Measurements from ENCODE around the gene SERPINF2. TPM values are rescaled to one million over a fixed set of nuclear protein-coding genes. Genes with fewer than 3 reads are reported as not detected.
A peak's percentile ranks its signal among the peaks of the same experiment; 100 is the strongest.

SERPINF2 gene
- total RNA-seq, 1 donor from 2014 or later: 20.6 TPM

GRCh38 chr17:1776857-1777256 is 34.2 kb downstream of the SERPINF2 start:
- peaks cover 8 to 24% of the 10 kb centered on the region in 2 donors for H3K36me3 ChIP-seq
- no peak overlapping the region for H3K4me3 ChIP-seq
- no peaks in the 10 kb centered on the region for H3K27me3 ChIP-seq
- H3K4me1 ChIP-seq: peaks cover 0 to 18% of the 10 kb centered on the region in 2 donors
- no peak overlapping the region for H3K27ac ChIP-seq
- no peak for DNase-seq (ENCODE audit: low spot score in 2 of 2)
- H3K9me3 ChIP-seq: no peaks in the 10 kb centered on the region
- no peak for TF ChIP-seq CTCF (IDR thresholded peaks at IDR 0.05)
- intact Hi-C loops (cut with DNase I): no loop called here

GRCh38 chr17:1779571-1780131 is 37.0 kb downstream of the SERPINF2 start:
- intact Hi-C loops (cut with DNase I): loop anchor here (10.0 kb wide), 1 partner anchor 205 kb away; no protein-coding TSS in a partner anchor
- H3K4me3 ChIP-seq: peak overlapping the region in 1 of 2 donors; percentile 16
- no peak for TF ChIP-seq CTCF (IDR thresholded peaks at IDR 0.05)
- H3K27me3 ChIP-seq: no peaks in the 10 kb centered on the region
- no peaks in the 10 kb centered on the region for H3K9me3 ChIP-seq
- H3K36me3 ChIP-seq: peaks cover 8 to 24% of the 10 kb centered on the region in 2 donors
- peak overlapping the region; percentile 87 to 94 for H3K27ac ChIP-seq
- peak in 1 of 2 donors; percentile 86 for DNase-seq (ENCODE audit: low spot score in 2 of 2)
- H3K4me1 ChIP-seq: peaks cover 0 to 31% of the 10 kb centered on the region in 2 donors

GRCh38 chr17:1782171-1782567 is 39.5 kb downstream of the SERPINF2 start:
- Histone ChIP-seq H3K36me3 (peaks cover 0 to 6% of the 10 kb centered on the region in 2 donors), H3K27ac (peak overlapping the region; percentile 87 to 94), H3K27me3 (no peaks in the 10 kb centered on the region), H3K4me1 (peaks cover 1 to 44% of the 10 kb centered on the region in 2 donors), H3K4me3 (peak overlapping the region in 1 of 2 donors; percentile 13), H3K9me3 (no peaks in the 10 kb centered on the region)
- no peak for DNase-seq (ENCODE audit: low spot score in 2 of 2)
- no peak for TF ChIP-seq CTCF (IDR thresholded peaks at IDR 0.05)
- intact Hi-C loops (cut with DNase I): loop anchor here (1.0 to 10.0 kb wide), 2 partner anchors 65 to 207 kb away; no protein-coding TSS in a partner anchor

- H3K27me3 ChIP-seq: no peaks in the 10 kb centered on the region
- no peaks in the 10 kb centered on the region for H3K36me3 ChIP-seq
- H3K27ac ChIP-seq: peak overlapping the region; percentile 87 to 94
- peak overlapping the region in 1 of 2 donors; percentile 20 for H3K4me3 ChIP-seq
- H3K9me3 ChIP-seq: no peaks in the 10 kb centered on the region
- no peak for DNase-seq (ENCODE audit: low spot score in 2 of 2)
- intact Hi-C loops (cut with DNase I): loop anchor here (1.0 to 10.0 kb wide), 2 partner anchors 63 to 208 kb away; no protein-coding TSS in a partner anchor
- no peak for TF ChIP-seq CTCF (IDR thresholded peaks at IDR 0.05)
- peaks cover 4 to 51% of the 10 kb centered on the region in 2 donors for H3K4me1 ChIP-seq
Observed at GRCh38 chr17:1783271-1783670, 40.6 kb downstream of the SERPINF2 start.

GRCh38 chr17:1783834-1784611 is 41.4 kb downstream of the SERPINF2 start:
- no peaks in the 10 kb centered on the region for H3K27me3 ChIP-seq
- H3K27ac ChIP-seq: peak overlapping the region; percentile 87 to 94
- peak; percentile 65 to 94 for DNase-seq (ENCODE audit: low spot score in 2 of 2)
- H3K36me3 ChIP-seq: no peaks in the 10 kb centered on the region
- intact Hi-C loops (cut with DNase I): loop anchor here (1.0 to 10.0 kb wide), 3 partner anchors 59 to 209 kb away; partner anchors contain the start of gene WDR81
- peak overlapping the region in 1 of 2 donors; percentile 20 for H3K4me3 ChIP-seq
- H3K9me3 ChIP-seq: no peaks in the 10 kb centered on the region
- peak; percentile 58 to 63 (median 61) for TF ChIP-seq CTCF (IDR thresholded peaks at IDR 0.05)
- H3K4me1 ChIP-seq: peaks cover 4 to 51% of the 10 kb centered on the region in 2 donors

Data from ascending aorta (tissue), 2 donors.